ENCODE results near the gene DTWD2. TPM values are rescaled to one million over a fixed set of nuclear protein-coding genes. Genes with fewer than 3 reads are reported as not detected.

DTWD2 gene
- total RNA-seq, 1 experiment from 2014 or later: 10.0 TPM

- BruUV-seq (replicated peaks): no TSS peak
- H3K4me3 ChIP-seq (ENCODE audit: low read depth in 2 of 2, low read length in 2 of 2): no peak overlapping the region
- no peaks in the 10 kb centered on the region for H3K9me3 ChIP-seq (ENCODE audit: control insufficient read depth, insufficient read depth, low read depth, low read length)
- no peaks in the 10 kb centered on the region for H3K4me1 ChIP-seq (ENCODE audit: control insufficient read depth, insufficient read depth, low read length)
- H3K27me3 ChIP-seq (ENCODE audit: control insufficient read depth, insufficient read depth, low read length): no peaks in the 10 kb centered on the region
- DNase-seq (ENCODE audit: low read depth, low spot score) (no peak), ATAC-seq (no peak)
- no peak for TF ChIP-seq REST (IDR thresholded peaks at IDR 0.05; ENCODE audit: insufficient read depth in 1 of 2, low read depth in 2 of 2, low read length in 1 of 2)
- TF ChIP-seq TCF7L2 (IDR thresholded peaks at IDR 0.05; ENCODE audit: low read depth, low read length): no peak
- TF ChIP-seq POLR2AphosphoS5 (IDR thresholded peaks at IDR 0.05; ENCODE audit: low read depth, low read length): no peak
- TF ChIP-seq SIN3A (IDR thresholded peaks at IDR 0.05; ENCODE audit: borderline replicate concordance, insufficient read depth, low read depth, low read length): no peak
- TF ChIP-seq, protein P1, sequence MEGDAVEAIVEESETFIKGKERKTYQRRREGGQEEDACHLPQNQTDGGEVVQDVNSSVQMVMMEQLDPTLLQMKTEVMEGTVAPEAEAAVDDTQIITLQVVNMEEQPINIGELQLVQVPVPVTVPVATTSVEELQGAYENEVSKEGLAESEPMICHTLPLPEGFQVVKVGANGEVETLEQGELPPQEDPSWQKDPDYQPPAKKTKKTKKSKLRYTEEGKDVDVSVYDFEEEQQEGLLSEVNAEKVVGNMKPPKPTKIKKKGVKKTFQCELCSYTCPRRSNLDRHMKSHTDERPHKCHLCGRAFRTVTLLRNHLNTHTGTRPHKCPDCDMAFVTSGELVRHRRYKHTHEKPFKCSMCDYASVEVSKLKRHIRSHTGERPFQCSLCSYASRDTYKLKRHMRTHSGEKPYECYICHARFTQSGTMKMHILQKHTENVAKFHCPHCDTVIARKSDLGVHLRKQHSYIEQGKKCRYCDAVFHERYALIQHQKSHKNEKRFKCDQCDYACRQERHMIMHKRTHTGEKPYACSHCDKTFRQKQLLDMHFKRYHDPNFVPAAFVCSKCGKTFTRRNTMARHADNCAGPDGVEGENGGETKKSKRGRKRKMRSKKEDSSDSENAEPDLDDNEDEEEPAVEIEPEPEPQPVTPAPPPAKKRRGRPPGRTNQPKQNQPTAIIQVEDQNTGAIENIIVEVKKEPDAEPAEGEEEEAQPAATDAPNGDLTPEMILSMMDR (IDR thresholded peaks at IDR 0.05): no peak
- in situ Hi-C loops (cut with HindIII; ENCODE audit: low pct_unique_long_range_greater_than_20kb, low sequenced_read_pairs) (no loop called here), intact Hi-C loops (cut with micrococcal nuclease; ENCODE audit: unreplicated experiment) (no loop called here)
- no peaks in the 10 kb centered on the region for H3K36me3 ChIP-seq (ENCODE audit: control insufficient read depth, insufficient read depth, low read length)
- no peak overlapping the region for H3K27ac ChIP-seq (ENCODE audit: low read length)
- ChIA-PET POLR2A (no interaction called here), CTCF (no interaction called here)
Observed at GRCh38 chr5:118875131-118875530, 113.2 kb downstream of the DTWD2 start.

DNA sequence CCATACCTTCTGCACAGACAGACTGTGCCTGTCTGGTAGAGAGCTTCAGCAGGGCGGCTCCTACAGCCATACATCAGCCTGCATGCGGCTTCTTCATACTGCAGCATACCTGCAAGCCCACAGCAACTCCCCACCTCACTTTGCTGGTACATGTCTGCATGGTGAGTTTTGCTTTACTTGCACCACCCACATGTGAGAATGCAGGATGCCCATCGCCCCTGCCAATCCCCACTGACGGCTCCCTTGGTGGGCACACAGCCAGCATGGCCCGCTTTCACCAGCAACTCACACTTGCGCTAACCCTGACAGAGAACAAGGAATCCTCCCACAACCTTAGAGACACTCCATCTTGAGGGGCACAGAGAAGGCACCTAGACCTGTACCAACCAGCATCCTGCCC is 114.9 kb downstream of the DTWD2 start:
- H3K27ac ChIP-seq (ENCODE audit: low read length): no peak overlapping the region
- no peak overlapping the region for H3K4me3 ChIP-seq (ENCODE audit: low read depth in 2 of 2, low read length in 2 of 2)
- no peaks in the 10 kb centered on the region for H3K27me3 ChIP-seq (ENCODE audit: control insufficient read depth, insufficient read depth, low read length)
- no peaks in the 10 kb centered on the region for H3K4me1 ChIP-seq (ENCODE audit: control insufficient read depth, insufficient read depth, low read length)
- intact Hi-C loops (cut with micrococcal nuclease; ENCODE audit: unreplicated experiment) (no loop called here), in situ Hi-C loops (cut with HindIII; ENCODE audit: low pct_unique_long_range_greater_than_20kb, low sequenced_read_pairs) (no loop called here)
- ChIA-PET CTCF (no interaction called here), POLR2A (no interaction called here)
- TF ChIP-seq, protein P1 (IDR thresholded peaks at IDR 0.05): no peak
- TF ChIP-seq REST (IDR thresholded peaks at IDR 0.05; ENCODE audit: insufficient read depth in 1 of 2, low read depth in 2 of 2, low read length in 1 of 2) (no peak), SIN3A (IDR thresholded peaks at IDR 0.05; ENCODE audit: borderline replicate concordance, insufficient read depth, low read depth, low read length) (no peak), POLR2AphosphoS5 (IDR thresholded peaks at IDR 0.05; ENCODE audit: low read depth, low read length) (no peak), TCF7L2 (IDR thresholded peaks at IDR 0.05; ENCODE audit: low read depth, low read length) (no peak)
- H3K9me3 ChIP-seq (ENCODE audit: control insufficient read depth, insufficient read depth, low read depth, low read length): no peaks in the 10 kb centered on the region
- DNase-seq (ENCODE audit: low read depth, low spot score) (no peak), ATAC-seq (no peak)
- no TSS peak for BruUV-seq (replicated peaks)
- no peaks in the 10 kb centered on the region for H3K36me3 ChIP-seq (ENCODE audit: control insufficient read depth, insufficient read depth, low read length)
